Lower leg skin (tissue), 3 donors: ENCODE data around the gene SLC3A2.

Experiments
- POLR2A ChIP-seq, 2 donors: fragments of 450-650 bp; IDR thresholded peaks; one replicate each; pipeline ENCODE4 v1.6.1; 2016 to 2017; ENCODE audit warnings: antibody characterized with exemption in 2 of 2, mild to moderate bottlenecking in 1 of 2, moderate library complexity in 1 of 2
- TF ChIP-seq, protein P1 (sequence below), 3 donors: fragments of 450-650 bp; IDR thresholded peaks; one replicate each; pipeline ENCODE4 v1.5.1; 2016; ENCODE audit warnings: antibody characterized with exemption in 3 of 3, mild to moderate bottlenecking in 3 of 3, moderate library complexity in 2 of 3

DNA sequence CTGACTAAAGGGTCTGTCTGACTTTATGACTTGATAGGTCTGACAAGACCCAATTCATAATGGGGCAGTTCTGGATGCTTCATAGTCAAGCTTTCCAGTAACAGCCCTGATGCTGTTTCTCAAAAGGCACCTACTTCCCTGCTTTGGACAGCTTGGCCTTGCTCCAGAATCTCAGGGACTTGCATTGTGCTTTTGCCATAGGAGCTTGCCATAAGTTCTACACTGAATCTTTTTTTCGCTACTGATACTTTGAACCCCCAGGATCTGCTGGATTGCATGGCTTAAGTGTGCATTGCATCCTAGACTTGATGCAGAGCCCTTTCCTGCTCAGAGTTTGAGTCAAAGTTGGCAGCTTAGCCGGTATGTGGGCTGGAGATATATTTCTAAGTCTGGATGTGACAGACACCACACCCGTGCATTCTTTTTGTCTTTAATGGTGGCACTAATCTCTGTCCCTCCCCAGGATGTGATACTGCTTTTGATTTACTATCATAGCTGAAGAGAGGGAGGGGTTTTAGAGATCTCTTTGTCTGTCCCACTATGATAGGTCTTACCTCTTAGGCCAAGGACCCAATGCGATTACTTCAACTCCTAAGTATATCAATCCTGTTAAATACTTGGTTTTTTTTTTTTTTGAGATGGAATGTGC lies 16.9 kb upstream of the SLC3A2 start:
- no peak for TF ChIP-seq POLR2A (IDR thresholded peaks at IDR 0.05)
- TF ChIP-seq, protein P1, sequence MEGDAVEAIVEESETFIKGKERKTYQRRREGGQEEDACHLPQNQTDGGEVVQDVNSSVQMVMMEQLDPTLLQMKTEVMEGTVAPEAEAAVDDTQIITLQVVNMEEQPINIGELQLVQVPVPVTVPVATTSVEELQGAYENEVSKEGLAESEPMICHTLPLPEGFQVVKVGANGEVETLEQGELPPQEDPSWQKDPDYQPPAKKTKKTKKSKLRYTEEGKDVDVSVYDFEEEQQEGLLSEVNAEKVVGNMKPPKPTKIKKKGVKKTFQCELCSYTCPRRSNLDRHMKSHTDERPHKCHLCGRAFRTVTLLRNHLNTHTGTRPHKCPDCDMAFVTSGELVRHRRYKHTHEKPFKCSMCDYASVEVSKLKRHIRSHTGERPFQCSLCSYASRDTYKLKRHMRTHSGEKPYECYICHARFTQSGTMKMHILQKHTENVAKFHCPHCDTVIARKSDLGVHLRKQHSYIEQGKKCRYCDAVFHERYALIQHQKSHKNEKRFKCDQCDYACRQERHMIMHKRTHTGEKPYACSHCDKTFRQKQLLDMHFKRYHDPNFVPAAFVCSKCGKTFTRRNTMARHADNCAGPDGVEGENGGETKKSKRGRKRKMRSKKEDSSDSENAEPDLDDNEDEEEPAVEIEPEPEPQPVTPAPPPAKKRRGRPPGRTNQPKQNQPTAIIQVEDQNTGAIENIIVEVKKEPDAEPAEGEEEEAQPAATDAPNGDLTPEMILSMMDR (IDR thresholded peaks at IDR 0.05) = no peak
